Liver (tissue), 9 donors: Measurements from ENCODE around the gene CTXN1. TPM values are rescaled to one million over a fixed set of nuclear protein-coding genes. Genes with fewer than 3 reads are reported as not detected.

ENCODE experiments used
- DNase-seq: peaks from one replicate; pipeline ENCODE4 v3.0.0-alpha.2; 2017; ENCODE audit warnings: low spot score
- H3K27ac ChIP-seq, 2 donors: one replicate each; pipeline ENCODE4 v1.7.0; 2013; ENCODE audit warnings: inconsistent platforms in 2 of 2, low read length in 2 of 2, control low read depth in 1 of 2, low read depth in 1 of 2, mild to moderate bottlenecking in 1 of 2
- H3K27me3 ChIP-seq, 4 donors: one replicate each; pipeline versions ENCODE4 v1.6.1 to v1.7.0; 2013; ENCODE audit warnings: low read length in 3 of 4, inconsistent platforms in 1 of 4, mild to moderate bottlenecking in 1 of 4, moderate library complexity in 1 of 4; ENCODE audit not compliant: control insufficient read depth in 4 of 4, insufficient read depth in 4 of 4
- H3K36me3 ChIP-seq, 4 donors: one replicate each; pipeline versions ENCODE4 v1.6.1 to v1.7.0; 2013; ENCODE audit warnings: low read length in 3 of 4, mild to moderate bottlenecking in 3 of 4, low read depth in 1 of 4, moderate library complexity in 1 of 4; ENCODE audit not compliant: control insufficient read depth in 4 of 4, insufficient read depth in 3 of 4
- H3K4me1 ChIP-seq, 4 donors: one replicate each; pipeline versions ENCODE4 v1.6.1 to v1.7.0; 2013; ENCODE audit warnings: low read length in 3 of 4, mild to moderate bottlenecking in 3 of 4, moderate library complexity in 1 of 4; ENCODE audit not compliant: control insufficient read depth in 4 of 4, insufficient read depth in 4 of 4
- H3K4me3 ChIP-seq, 3 donors: one replicate each; pipeline versions ENCODE4 v1.6.1 to v1.7.0; 2013; ENCODE audit warnings: low read length in 3 of 3, control low read depth in 1 of 3, low read depth in 1 of 3, mild to moderate bottlenecking in 1 of 3
- H3K9ac ChIP-seq, 2 donors: one replicate each; pipeline ENCODE4 v1.7.0; 2013; ENCODE audit warnings: low read length in 2 of 2, mild to moderate bottlenecking in 2 of 2, moderate library complexity in 2 of 2, control low read depth in 1 of 2, low read depth in 1 of 2
- H3K9me3 ChIP-seq, 4 donors: one replicate each; pipeline versions ENCODE4 v1.6.1 to v1.7.0; 2013; ENCODE audit warnings: low read length in 3 of 4; ENCODE audit not compliant: control insufficient read depth in 4 of 4
- ATF3 ChIP-seq: IDR thresholded peaks from 2 replicates; pipeline ENCODE4 v1.6.1; 2016; ENCODE audit warnings: antibody characterized with exemption
- CTCF ChIP-seq: fragments of 150-350 bp; IDR thresholded peaks from 2 replicates; pipeline ENCODE4 v1.5.1; 2017; ENCODE audit warnings: improper control_type of control experiment, low read depth, low read length; ENCODE audit not compliant: missing input control
- EGR1 ChIP-seq, 2 donors: IDR thresholded peaks; 2 replicates each; pipeline ENCODE4 v1.6.1; 2016 to 2018; ENCODE audit warnings: antibody characterized with exemption in 2 of 2, low read depth in 2 of 2
- FOXA1 ChIP-seq: IDR thresholded peaks from 2 replicates; pipeline ENCODE4 v1.6.1; 2016; ENCODE audit warnings: antibody characterized with exemption
- FOXA2 ChIP-seq: IDR thresholded peaks from 2 replicates; pipeline ENCODE4 v1.6.1; 2016; ENCODE audit warnings: antibody characterized with exemption
- GABPA ChIP-seq, 2 donors: IDR thresholded peaks in 1 of 2; conservative IDR thresholded peaks in 1 of 2; 2 replicates each; pipeline ENCODE4 v1.6.1; 2016; ENCODE audit warnings: antibody characterized with exemption in 2 of 2, mild to moderate bottlenecking in 1 of 2, moderate library complexity in 1 of 2
- HNF4A ChIP-seq, 2 donors: conservative IDR thresholded peaks; 2 replicates each; pipeline ENCODE4 v1.6.1; 2016; ENCODE audit warnings: antibody characterized with exemption in 2 of 2, mild to moderate bottlenecking in 2 of 2
- HNF4G ChIP-seq: IDR thresholded peaks from 2 replicates; pipeline ENCODE4 v1.6.1; 2016; ENCODE audit warnings: antibody characterized with exemption
- JUND ChIP-seq, 2 donors: IDR thresholded peaks; 2 replicates each; pipeline ENCODE4 v1.6.1; 2016; ENCODE audit warnings: antibody characterized with exemption in 2 of 2
- MAX ChIP-seq: IDR thresholded peaks from 2 replicates; pipeline ENCODE4 v1.6.1; 2016; ENCODE audit warnings: antibody characterized with exemption
- NR2F2 ChIP-seq: IDR thresholded peaks from 2 replicates; pipeline ENCODE4 v1.6.1; 2016; ENCODE audit warnings: antibody characterized with exemption
- RAD21 ChIP-seq, 2 donors: IDR thresholded peaks; 2 replicates each; pipeline ENCODE4 v1.6.1; 2016; ENCODE audit warnings: antibody characterized with exemption in 2 of 2, mild to moderate bottlenecking in 2 of 2
- REST ChIP-seq: IDR thresholded peaks from 2 replicates; pipeline ENCODE4 v1.6.1; 2016; ENCODE audit warnings: antibody characterized with exemption, mild to moderate bottlenecking
- RXRA ChIP-seq, 2 donors: IDR thresholded peaks; 2 replicates each; pipeline ENCODE4 v1.6.1; 2017 to 2018; ENCODE audit warnings: antibody characterized with exemption in 2 of 2, mild to moderate bottlenecking in 1 of 2
- SP1 ChIP-seq: IDR thresholded peaks from 2 replicates; pipeline ENCODE4 v1.6.1; 2018; ENCODE audit warnings: antibody characterized with exemption, mild to moderate bottlenecking
- TAF1 ChIP-seq: conservative IDR thresholded peaks from 2 replicates; pipeline ENCODE4 v1.6.1; 2016; ENCODE audit warnings: antibody characterized with exemption, mild to moderate bottlenecking
- YY1 ChIP-seq: IDR thresholded peaks from 2 replicates; pipeline ENCODE4 v1.6.1; 2016; ENCODE audit warnings: antibody characterized with exemption, mild to moderate bottlenecking
- WGBS: extraction: QIAGEN DNeasy Blood & Tissue Kit; methylation state at CpG from one replicate; pipeline ENCODE4 v1.1.7; 2013; 5-methylcytosine and 5-hydroxymethylcytosine counted together
- polyA plus RNA-seq, 2 donors: library from polyadenylated mRNA; stranded (reverse) in 1 of 2; unstranded in 1 of 2; fragments of 200-250 nt in 1 of 2; fragments of >200 nt in 1 of 2; fragmentation: Nextera tagmentation in 1 of 2; extraction: Ambion mirVana in 1 of 2; gene quantifications; one replicate each; pipeline versions ENCODE4 v1.2.1 to v1.2.3, GENCODE V29; 2013 to 2015
- total RNA-seq, 2 donors: library from RNA; depleted of rRNA; stranded (reverse); fragments of >200 nt; gene quantifications; one replicate each; pipeline ENCODE4 v1.2.3, GENCODE V29; 2014
- donor health status: healthy.
- donor health status: healthy.
- donor health status: healthy.
- donor health status: healthy.
- donor health status: healthy.

The CTXN1 gene
- total and polyA plus RNA-seq, 4 donors = 0.07 to 0.14 (median 0.08) TPM; not detected in 1

GRCh38 chr19:7914099-7914498 is 11.8 kb downstream of the CTXN1 start:
- peaks cover 17 to 46% (median 26%) of the 10 kb centered on the region in 4 donors for H3K4me1 ChIP-seq
- H3K9ac ChIP-seq = no peak overlapping the region
- H3K27me3 ChIP-seq = no peaks in the 10 kb centered on the region
- 45% methylated on average over 12 of the region's 12 CpGs for WGBS
- H3K27ac ChIP-seq = no peak overlapping the region
- peaks cover 0 to 27% (median 10%) of the 10 kb centered on the region in 4 donors for H3K36me3 ChIP-seq
- no peak for TF ChIP-seq RAD21 (IDR thresholded peaks at IDR 0.05)
- TF ChIP-seq FOXA2 = no peak
- TF ChIP-seq TAF1 = no peak
- TF ChIP-seq YY1 = no peak
- no peak for TF ChIP-seq CTCF
- no peak for TF ChIP-seq MAX
- TF ChIP-seq JUND (IDR thresholded peaks at IDR 0.05) = no peak
- TF ChIP-seq RXRA (IDR thresholded peaks at IDR 0.05) = no peak
- TF ChIP-seq SP1 = no peak
- TF ChIP-seq ATF3 = no peak
- no peak for TF ChIP-seq NR2F2
- TF ChIP-seq REST = no peak
- no peak for TF ChIP-seq HNF4G
- TF ChIP-seq GABPA (IDR thresholded peaks at IDR 0.05 in 1 of 2, conservative IDR thresholded peaks at IDR 0.05 in 1 of 2) = no peak
- TF ChIP-seq HNF4A (conservative IDR thresholded peaks at IDR 0.05) = no peak
- TF ChIP-seq FOXA1 = no peak
- no peak overlapping the region for H3K4me3 ChIP-seq
- no peaks in the 10 kb centered on the region for H3K9me3 ChIP-seq
- no peak for DNase-seq

- Histone ChIP-seq H3K36me3 (peaks cover 0 to 27% (median 11%) of the 10 kb centered on the region in 4 donors), H3K4me1 (peaks cover 15 to 41% (median 23%) of the 10 kb centered on the region in 4 donors), H3K4me3 (no peak overlapping the region), H3K9me3 (no peaks in the 10 kb centered on the region), H3K27ac (no peak overlapping the region), H3K27me3 (no peaks in the 10 kb centered on the region), H3K9ac (no peak overlapping the region)
- TF ChIP-seq HNF4G (no peak), RXRA (IDR thresholded peaks at IDR 0.05) (no peak), ATF3 (no peak), SP1 (no peak), RAD21 (IDR thresholded peaks at IDR 0.05) (no peak), EGR1 (IDR thresholded peaks at IDR 0.05; ENCODE audit: low read depth in 2 of 2) (no peak), GABPA (IDR thresholded peaks at IDR 0.05 in 1 of 2, conservative IDR thresholded peaks at IDR 0.05 in 1 of 2) (no peak), REST (no peak), MAX (no peak), TAF1 (no peak), NR2F2 (no peak)
- 72% methylated on average over 10 of the region's 10 CpGs for WGBS
- no peak for DNase-seq
Measured at GRCh38 chr19:7913652-7914051, 12.3 kb downstream of the CTXN1 start.
